Astrocyte (in vitro differentiated cells and primary cell): Measurements from ENCODE around the gene TTC1. TPM values are rescaled to one million over a fixed set of nuclear protein-coding genes. Genes with fewer than 3 reads are reported as not detected.

Experiments used
- DNase-seq: peaks from one replicate; pipeline ENCODE4 v3.0.0-alpha.2; 2010; ENCODE audit warnings: low read depth
- FAIRE-seq: peaks from 2 replicates; lab custom pipeline; 2011; peaks lifted over from hg19 to GRCh38; lab: Jason Lieb, UNC
- H2AFZ ChIP-seq: 2 replicates; pipeline ENCODE4 v1.6.0; 2012; ENCODE audit warnings: low read depth, low read length, inconsistent platforms
- H3K27ac ChIP-seq: 2 replicates; pipeline ENCODE4 v1.5.1; 2011; ENCODE audit warnings: low read depth, low read length, inconsistent platforms
- H3K27me3 ChIP-seq: 2 replicates; pipeline ENCODE4 v1.6.0; 2011; ENCODE audit warnings: low read length, inconsistent platforms; ENCODE audit not compliant: insufficient read depth
- H3K36me3 ChIP-seq: 2 replicates; pipeline ENCODE4 v1.5.1; 2011; ENCODE audit warnings: low read length, inconsistent platforms; ENCODE audit not compliant: insufficient read depth
- H3K4me1 ChIP-seq: 2 replicates; pipeline ENCODE4 v1.5.1; 2011; ENCODE audit warnings: low read length, inconsistent platforms; ENCODE audit not compliant: insufficient read depth
- H3K4me2 ChIP-seq: 2 replicates; pipeline ENCODE4 v1.6.0; 2012; ENCODE audit warnings: low read length, inconsistent platforms
- H3K4me3 ChIP-seq: 2 replicates; pipeline ENCODE4 v1.5.1; 2011; ENCODE audit warnings: low read depth, mild to moderate bottlenecking, low read length, inconsistent platforms; ENCODE audit not compliant: insufficient read depth
- H3K79me2 ChIP-seq: 2 replicates; pipeline ENCODE4 v1.6.0; 2012; ENCODE audit warnings: mild to moderate bottlenecking, low read length, inconsistent platforms; ENCODE audit not compliant: insufficient read depth
- H3K9ac ChIP-seq: 2 replicates; pipeline ENCODE4 v1.6.0; 2012; ENCODE audit warnings: mild to moderate bottlenecking, low read length, inconsistent platforms
- H3K9me3 ChIP-seq: 2 replicates; pipeline ENCODE4 v1.5.1; 2012; ENCODE audit warnings: low read depth, mild to moderate bottlenecking, low read length, inconsistent platforms; ENCODE audit not compliant: insufficient read depth
- H4K20me1 ChIP-seq: 2 replicates; pipeline ENCODE4 v1.6.0; 2012; ENCODE audit warnings: low read length, inconsistent platforms; ENCODE audit not compliant: insufficient read depth
- H3K27ac Mint-ChIP-seq: one replicate; pipeline ENCODE4 v1.8.0; 2021; ENCODE audit warnings: mild to moderate bottlenecking, mixed read lengths; ENCODE audit not compliant: unreplicated experiment
- H3K27me3 Mint-ChIP-seq: one replicate; pipeline ENCODE4 v1.8.0; 2021; ENCODE audit warnings: low read depth, mixed read lengths; ENCODE audit not compliant: unreplicated experiment
- H3K36me3 Mint-ChIP-seq: one replicate; pipeline ENCODE4 v1.8.0; 2021; ENCODE audit warnings: low read depth, mixed read lengths; ENCODE audit not compliant: unreplicated experiment
- H3K4me1 Mint-ChIP-seq: one replicate; pipeline ENCODE4 v1.8.0; 2021; ENCODE audit warnings: low read depth, mixed read lengths; ENCODE audit not compliant: unreplicated experiment
- H3K4me3 Mint-ChIP-seq: one replicate; pipeline ENCODE4 v1.8.0; 2021; ENCODE audit warnings: mild to moderate bottlenecking, moderate library complexity, mixed read lengths; ENCODE audit not compliant: unreplicated experiment
- H3K9me3 Mint-ChIP-seq: one replicate; pipeline ENCODE4 v1.8.0; 2021; ENCODE audit warnings: mild to moderate bottlenecking, mixed read lengths; ENCODE audit not compliant: unreplicated experiment
- CTCF ChIP-seq: IDR thresholded peaks from 2 replicates; pipeline ENCODE4 v1.5.1; 2011; ENCODE audit warnings: low read depth, mild to moderate bottlenecking, inconsistent platforms, low read length, moderate library complexity; ENCODE audit not compliant: insufficient read depth
- EZH2 ChIP-seq: IDR thresholded peaks from 2 replicates; pipeline ENCODE4 v1.6.1; 2012; ENCODE audit warnings: mild to moderate bottlenecking, low read length, inconsistent platforms; ENCODE audit not compliant: insufficient read depth
- total RNA-seq: library from RNA; stranded (reverse); gene quantifications from 2 replicates; pipeline ENCODE4 v1.2.1, GENCODE V29; 2021

The TTC1 gene
- total RNA-seq, 1 donor from 2014 or later = 61.2 TPM

GRCh38 chr5:160021831-160022446 lies 13.0 kb downstream of the TTC1 start:
- Histone ChIP-seq H2AFZ (no peak overlapping the region), H3K4me3 (no peak overlapping the region), H3K36me3 (peaks cover 2% of the 10 kb centered on the region), H3K27ac (no peak overlapping the region), H3K9ac (no peak overlapping the region), H3K9me3 (no peaks in the 10 kb centered on the region), H3K27me3 (no peaks in the 10 kb centered on the region), H3K4me2 (no peak overlapping the region), H3K79me2 (peaks cover 43% of the 10 kb centered on the region), H3K4me1 (peaks cover 6% of the 10 kb centered on the region), H4K20me1 (peaks cover 60% of the 10 kb centered on the region)
- peak; percentile 28 for DNase-seq
- H3K27ac Mint-ChIP-seq = no peak overlapping the region
- TF ChIP-seq EZH2 (no peak), CTCF (peak; percentile 86)
- H3K4me1 Mint-ChIP-seq = peaks cover 8% of the 10 kb centered on the region
- no peak overlapping the region for H3K4me3 Mint-ChIP-seq
- peaks cover 2% of the 10 kb centered on the region for H3K36me3 Mint-ChIP-seq
- no peaks in the 10 kb centered on the region for H3K9me3 Mint-ChIP-seq
- no peaks in the 10 kb centered on the region for H3K27me3 Mint-ChIP-seq
- FAIRE-seq = no peak

GRCh38 chr5:160023007-160023907 lies 14.3 kb downstream of the TTC1 start:
- H3K27me3 Mint-ChIP-seq = no peaks in the 10 kb centered on the region
- no peak overlapping the region for H3K9ac ChIP-seq
- H3K4me1 Mint-ChIP-seq = peaks cover 8% of the 10 kb centered on the region
- no peak overlapping the region for H3K27ac ChIP-seq
- no peak overlapping the region for H3K4me3 Mint-ChIP-seq
- H3K79me2 ChIP-seq = peaks cover 43% of the 10 kb centered on the region
- peak overlapping the region; percentile 15 for H3K27ac Mint-ChIP-seq
- peaks cover 61% of the 10 kb centered on the region for H4K20me1 ChIP-seq
- no peak overlapping the region for H3K4me3 ChIP-seq
- peaks cover 4% of the 10 kb centered on the region for H3K36me3 Mint-ChIP-seq
- no peak for TF ChIP-seq CTCF
- no peak for TF ChIP-seq EZH2
- FAIRE-seq (no peak), DNase-seq (no peak)
- H3K27me3 ChIP-seq = no peaks in the 10 kb centered on the region
- no peaks in the 10 kb centered on the region for H3K9me3 ChIP-seq
- no peaks in the 10 kb centered on the region for H3K36me3 ChIP-seq
- H3K9me3 Mint-ChIP-seq = no peaks in the 10 kb centered on the region
- no peak overlapping the region for H2AFZ ChIP-seq
- no peak overlapping the region for H3K4me2 ChIP-seq
- H3K4me1 ChIP-seq = peaks cover 6% of the 10 kb centered on the region
